ENCODE measurements around the gene CTNNA2. TPM values are rescaled to one million over a fixed set of nuclear protein-coding genes. Genes with fewer than 3 reads are reported as not detected.

Gene CTNNA2
- total RNA-seq, 1 donor from 2014 or later: not detected

DNA sequence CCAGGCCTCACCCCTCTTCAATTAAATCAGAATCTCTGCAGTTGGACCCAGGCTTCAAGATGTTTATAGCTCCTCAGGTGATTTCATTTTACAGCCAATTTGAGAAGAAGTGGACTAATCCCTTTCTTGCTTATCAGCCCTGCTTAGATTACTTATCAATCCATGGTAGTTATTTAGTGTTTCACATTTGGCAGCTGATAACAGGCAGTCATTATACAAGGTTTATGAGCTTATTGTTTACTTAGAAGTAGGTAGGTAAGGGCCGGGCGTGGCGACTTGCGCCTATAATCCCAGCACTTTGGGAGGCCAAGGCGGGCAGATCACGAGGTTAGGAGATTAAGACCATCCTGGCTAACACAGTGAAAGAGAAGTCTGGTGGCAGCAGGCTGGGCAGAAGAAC lies 237.5 kb downstream of the CTNNA2 start:
- Mint-ChIP-seq H3K27ac (no peak overlapping the region), H3K4me3 (no peak overlapping the region), H3K9me3 (no peaks in the 10 kb centered on the region), H3K27me3 (no peaks in the 10 kb centered on the region), H3K4me1 (no peaks in the 10 kb centered on the region), H3K36me3 (ENCODE audit: low read depth) (no peaks in the 10 kb centered on the region)
- intact Hi-C loops (cut with micrococcal nuclease): no loop called here
- DNase-seq: no peak

DNA sequence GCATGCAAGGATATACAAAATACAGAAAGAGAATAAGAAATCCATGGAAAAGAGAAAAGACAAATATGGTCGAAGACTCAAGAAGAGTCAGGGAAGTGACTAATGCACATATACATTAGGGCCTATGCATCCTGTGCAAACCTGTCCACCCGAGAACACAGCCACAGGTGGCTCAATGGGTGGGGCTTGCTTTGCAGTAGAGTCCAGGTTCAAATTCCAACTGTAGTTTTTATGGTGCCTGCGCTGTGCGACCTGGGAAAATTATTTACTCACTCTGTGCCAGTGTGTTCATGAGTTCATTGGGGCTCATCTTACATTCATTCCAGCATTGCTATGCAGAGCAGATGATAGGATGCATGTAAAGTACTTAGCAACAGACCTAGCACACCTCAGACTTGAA lies 244.7 kb downstream of the CTNNA2 start:
- Mint-ChIP-seq H3K27me3 (no peaks in the 10 kb centered on the region), H3K4me3 (no peak overlapping the region), H3K36me3 (ENCODE audit: low read depth) (no peaks in the 10 kb centered on the region), H3K27ac (no peak overlapping the region), H3K4me1 (no peaks in the 10 kb centered on the region), H3K9me3 (no peaks in the 10 kb centered on the region)
- intact Hi-C loops (cut with micrococcal nuclease): no loop called here
- no peak for DNase-seq

GRCh38 chr2:79758042-79758441 lies 245.2 kb downstream of the CTNNA2 start:
- Mint-ChIP-seq H3K27ac (no peak overlapping the region), H3K9me3 (no peaks in the 10 kb centered on the region), H3K4me3 (no peak overlapping the region), H3K36me3 (ENCODE audit: low read depth) (no peaks in the 10 kb centered on the region), H3K4me1 (no peaks in the 10 kb centered on the region), H3K27me3 (no peaks in the 10 kb centered on the region)
- no peak for DNase-seq
- intact Hi-C loops (cut with micrococcal nuclease): no loop called here

- Mint-ChIP-seq H3K4me1 (no peaks in the 10 kb centered on the region), H3K4me3 (no peak overlapping the region), H3K9me3 (no peaks in the 10 kb centered on the region), H3K27ac (no peak overlapping the region), H3K36me3 (ENCODE audit: low read depth) (no peaks in the 10 kb centered on the region), H3K27me3 (no peaks in the 10 kb centered on the region)
- intact Hi-C loops (cut with micrococcal nuclease): no loop called here
- DNase-seq: no peak
These were observed 246.0 kb downstream of the CTNNA2 start for GRCh38 chr2:79758749-79759282.

DNA sequence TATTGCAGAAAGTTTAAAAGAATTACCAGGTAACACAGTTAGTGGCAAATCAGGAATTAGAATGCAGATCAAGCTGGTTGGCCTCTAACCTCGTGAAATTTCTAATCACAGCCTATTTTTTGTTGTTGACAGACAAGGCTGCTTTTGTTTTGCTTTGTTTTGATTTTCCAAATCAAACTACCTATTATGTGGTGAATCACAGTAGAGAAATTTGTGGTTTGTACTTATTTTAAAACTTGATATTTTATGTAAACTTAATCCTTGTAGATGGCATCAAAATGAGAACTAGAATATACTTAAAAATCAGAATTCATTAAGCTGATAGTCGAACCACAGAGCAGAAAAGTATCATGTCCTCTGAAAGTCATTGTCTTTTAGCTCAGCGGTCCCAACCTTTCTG lies 258.1 kb downstream of the CTNNA2 start:
- DNase-seq: no peak
- Mint-ChIP-seq H3K36me3 (ENCODE audit: low read depth) (no peaks in the 10 kb centered on the region), H3K27ac (no peak overlapping the region), H3K4me1 (no peaks in the 10 kb centered on the region), H3K27me3 (no peaks in the 10 kb centered on the region), H3K9me3 (peaks cover 7% of the 10 kb centered on the region), H3K4me3 (no peak overlapping the region)
- intact Hi-C loops (cut with micrococcal nuclease): no loop called here

GRCh38 chr2:79771493-79771892 lies 258.6 kb downstream of the CTNNA2 start:
- peaks cover 7% of the 10 kb centered on the region for H3K9me3 Mint-ChIP-seq
- intact Hi-C loops (cut with micrococcal nuclease): no loop called here

DNA sequence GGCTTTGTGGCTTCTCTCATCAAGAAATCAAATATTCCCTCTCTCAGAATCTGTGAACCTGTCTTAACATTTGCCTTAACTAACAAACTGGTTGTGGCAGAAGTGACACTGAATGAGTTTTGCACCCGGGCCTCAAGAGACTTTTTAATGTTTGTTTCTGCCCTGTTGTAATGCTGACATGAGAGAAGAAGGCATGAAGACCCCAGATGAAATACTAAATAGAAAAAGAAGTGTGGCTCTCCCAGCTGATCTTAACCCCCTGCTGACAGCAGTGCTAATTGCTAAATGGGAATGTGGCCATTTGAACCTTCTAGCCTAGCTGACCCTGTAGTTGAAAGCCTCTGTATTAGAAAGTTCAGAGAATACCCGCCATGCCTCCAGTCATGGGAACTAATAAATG lies 261.2 kb downstream of the CTNNA2 start:
- Mint-ChIP-seq H3K36me3 (ENCODE audit: low read depth) (no peaks in the 10 kb centered on the region), H3K27ac (no peak overlapping the region), H3K9me3 (peaks cover 4% of the 10 kb centered on the region), H3K27me3 (no peaks in the 10 kb centered on the region), H3K4me1 (no peaks in the 10 kb centered on the region), H3K4me3 (no peak overlapping the region)
- DNase-seq: no peak
- intact Hi-C loops (cut with micrococcal nuclease): no loop called here

More at GRCh38 chr2:79771493-79771892, 258.6 kb downstream of the CTNNA2 start:
- Mint-ChIP-seq H3K4me3 (no peak overlapping the region), H3K27ac (no peak overlapping the region), H3K4me1 (no peaks in the 10 kb centered on the region), H3K27me3 (no peaks in the 10 kb centered on the region), H3K36me3 (ENCODE audit: low read depth) (no peaks in the 10 kb centered on the region)
- no peak for DNase-seq

DNA sequence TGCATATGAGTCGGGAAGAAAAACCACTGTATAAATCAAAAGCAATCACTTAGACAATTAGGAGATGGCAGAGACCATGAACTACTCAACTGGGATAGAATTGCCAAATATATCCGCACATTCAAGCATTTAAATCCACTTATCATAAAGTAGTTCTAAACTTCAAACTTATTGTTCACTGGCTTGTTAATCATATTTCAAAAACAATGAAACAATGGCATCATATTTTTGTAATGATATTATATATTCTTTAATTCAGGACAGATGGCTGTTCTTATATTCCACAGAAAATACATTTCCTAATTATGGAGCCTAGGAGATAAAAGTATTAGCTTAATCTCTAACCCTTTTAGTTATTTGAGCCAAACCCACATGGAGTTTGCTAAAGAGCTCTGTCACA lies 263.6 kb downstream of the CTNNA2 start:
- no peak overlapping the region for H3K4me3 Mint-ChIP-seq
- no peak overlapping the region for H3K27ac Mint-ChIP-seq
- peaks cover 4% of the 10 kb centered on the region for H3K9me3 Mint-ChIP-seq
- intact Hi-C loops (cut with micrococcal nuclease): no loop called here
- DNase-seq: no peak
- no peaks in the 10 kb centered on the region for H3K27me3 Mint-ChIP-seq
- no peaks in the 10 kb centered on the region for H3K36me3 Mint-ChIP-seq (ENCODE audit: low read depth)
- no peaks in the 10 kb centered on the region for H3K4me1 Mint-ChIP-seq

GRCh38 chr2:79780781-79781180 lies 267.9 kb downstream of the CTNNA2 start:
- intact Hi-C loops (cut with micrococcal nuclease): no loop called here
- Mint-ChIP-seq H3K27me3 (no peaks in the 10 kb centered on the region), H3K4me1 (no peaks in the 10 kb centered on the region), H3K27ac (no peak overlapping the region), H3K4me3 (no peak overlapping the region), H3K9me3 (peaks cover 3% of the 10 kb centered on the region), H3K36me3 (ENCODE audit: low read depth) (no peaks in the 10 kb centered on the region)
- DNase-seq: no peak

GRCh38 chr2:79782576-79783452 lies 270.0 kb downstream of the CTNNA2 start:
- intact Hi-C loops (cut with micrococcal nuclease): no loop called here
- Mint-ChIP-seq H3K36me3 (ENCODE audit: low read depth) (no peaks in the 10 kb centered on the region), H3K4me3 (no peak overlapping the region), H3K4me1 (no peaks in the 10 kb centered on the region), H3K27ac (no peak overlapping the region), H3K9me3 (peaks cover 3% of the 10 kb centered on the region), H3K27me3 (no peaks in the 10 kb centered on the region)
- no peak for DNase-seq

DNA sequence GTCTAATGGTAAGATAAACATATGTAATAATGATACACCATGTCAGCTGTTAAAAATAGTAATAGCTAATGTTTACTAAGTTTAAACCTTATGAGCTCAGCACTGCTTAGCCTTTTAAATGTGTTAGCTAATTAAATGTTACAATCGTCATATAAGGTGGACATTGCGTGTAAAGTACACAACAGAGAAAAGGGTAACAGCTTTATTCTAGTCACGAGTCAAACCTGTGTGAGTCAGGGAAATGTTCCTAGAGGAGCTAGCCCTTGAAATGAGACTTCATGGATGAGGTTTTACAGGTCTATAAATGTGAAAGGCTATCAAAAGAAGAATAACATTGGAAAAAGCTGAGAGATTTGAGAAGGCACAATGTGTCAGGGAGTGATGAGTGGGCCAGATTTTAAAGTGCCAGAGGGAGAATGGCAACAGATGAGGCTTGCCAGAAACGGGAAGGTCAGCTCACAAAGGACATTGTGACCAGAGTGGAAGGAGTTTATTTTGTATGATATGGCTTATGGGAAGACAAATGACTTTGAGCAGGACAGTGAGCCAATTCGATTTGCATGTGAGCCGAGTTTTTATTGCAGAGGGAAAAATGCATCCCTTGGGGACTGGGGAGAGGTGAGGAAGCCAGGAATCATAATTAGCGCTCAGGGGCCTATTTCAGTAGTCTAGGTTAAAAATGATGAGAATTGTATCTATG lies 276.3 kb downstream of the CTNNA2 start:
- Mint-ChIP-seq H3K27me3 (no peaks in the 10 kb centered on the region), H3K27ac (no peak overlapping the region), H3K9me3 (no peaks in the 10 kb centered on the region), H3K36me3 (ENCODE audit: low read depth) (no peaks in the 10 kb centered on the region), H3K4me3 (no peak overlapping the region), H3K4me1 (no peaks in the 10 kb centered on the region)
- intact Hi-C loops (cut with micrococcal nuclease): no loop called here
- DNase-seq: no peak

DNA sequence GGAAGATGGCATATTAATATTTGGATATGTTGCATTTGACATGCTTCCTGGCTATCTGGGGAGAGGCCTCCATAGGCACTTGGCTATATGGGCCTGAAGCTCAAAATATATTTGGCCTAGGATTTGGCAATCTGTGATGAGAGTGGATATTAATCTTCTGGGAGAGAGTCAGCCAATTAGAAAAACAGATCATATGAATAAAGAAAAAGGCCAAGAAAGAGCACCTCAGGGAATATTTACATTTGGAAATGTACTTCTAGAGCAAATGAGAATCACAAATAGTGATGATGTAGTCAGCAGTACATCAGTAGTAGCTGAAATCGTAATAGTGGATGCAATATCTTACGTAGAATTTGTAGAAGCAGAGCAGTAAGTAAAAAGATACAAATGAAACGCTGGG lies 277.0 kb downstream of the CTNNA2 start:
- H3K4me1 Mint-ChIP-seq: no peaks in the 10 kb centered on the region
- no peaks in the 10 kb centered on the region for H3K9me3 Mint-ChIP-seq
- no peaks in the 10 kb centered on the region for H3K27me3 Mint-ChIP-seq
- H3K36me3 Mint-ChIP-seq (ENCODE audit: low read depth): no peaks in the 10 kb centered on the region
- H3K27ac Mint-ChIP-seq: no peak overlapping the region
- intact Hi-C loops (cut with micrococcal nuclease): no loop called here
- H3K4me3 Mint-ChIP-seq: no peak overlapping the region
- no peak for DNase-seq

GRCh38 chr2:79792090-79792489 lies 279.2 kb downstream of the CTNNA2 start:
- Mint-ChIP-seq H3K27me3 (no peaks in the 10 kb centered on the region), H3K27ac (no peak overlapping the region), H3K4me3 (no peak overlapping the region), H3K4me1 (no peaks in the 10 kb centered on the region), H3K36me3 (ENCODE audit: low read depth) (no peaks in the 10 kb centered on the region), H3K9me3 (no peaks in the 10 kb centered on the region)
- intact Hi-C loops (cut with micrococcal nuclease): no loop called here
- DNase-seq: no peak

- no peak overlapping the region for H3K27ac Mint-ChIP-seq
- intact Hi-C loops (cut with micrococcal nuclease): no loop called here
- no peak for DNase-seq
- no peaks in the 10 kb centered on the region for H3K27me3 Mint-ChIP-seq
- H3K36me3 Mint-ChIP-seq (ENCODE audit: low read depth): no peaks in the 10 kb centered on the region
- no peaks in the 10 kb centered on the region for H3K9me3 Mint-ChIP-seq
- no peak overlapping the region for H3K4me3 Mint-ChIP-seq
- no peaks in the 10 kb centered on the region for H3K4me1 Mint-ChIP-seq
These were observed 280.2 kb downstream of the CTNNA2 start for GRCh38 chr2:79793006-79793405.

Measured in activated CD4-positive, alpha-beta T cell treated with anti-CD3 and anti-CD28 coated beads, Interleukin-2, amount 10 ng/mL, durations not matched to agents 24 days and 14 days (primary cell).